ENCODE measurements around the gene MAD1L1. TPM values are rescaled to one million over a fixed set of nuclear protein-coding genes. Genes with fewer than 3 reads are reported as not detected.

MAD1L1 gene
- polyA plus RNA-seq, 3 donors, result 10.7 to 48.1 (median 18.4) TPM

DNA sequence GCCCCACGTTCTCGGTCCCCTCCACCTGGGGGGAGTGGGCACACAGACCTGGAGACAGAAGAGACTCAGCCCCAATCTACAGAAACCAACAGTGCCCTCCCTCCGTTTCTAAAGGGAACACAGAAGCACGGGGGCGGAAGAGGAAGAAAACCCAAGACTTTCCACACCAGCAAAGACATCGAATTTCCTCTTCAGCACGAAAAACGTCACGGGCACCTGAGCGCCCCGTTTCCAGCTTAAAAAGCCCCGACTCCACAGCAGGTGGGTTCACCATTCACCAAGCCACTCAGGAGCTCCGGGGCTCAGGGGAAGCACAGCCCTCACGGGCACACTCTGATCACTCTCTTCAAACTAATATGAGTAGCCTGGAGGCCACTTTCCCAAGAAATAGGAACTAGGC lies 28.9 kb upstream of the MAD1L1 start:
- H3K27ac ChIP-seq (ENCODE audit: low read depth, low read length), result no peak overlapping the region
- WGBS, 3 donors, result 55 to 84% (median 69%) methylated on average over 14 of the region's 14 CpGs

DNA sequence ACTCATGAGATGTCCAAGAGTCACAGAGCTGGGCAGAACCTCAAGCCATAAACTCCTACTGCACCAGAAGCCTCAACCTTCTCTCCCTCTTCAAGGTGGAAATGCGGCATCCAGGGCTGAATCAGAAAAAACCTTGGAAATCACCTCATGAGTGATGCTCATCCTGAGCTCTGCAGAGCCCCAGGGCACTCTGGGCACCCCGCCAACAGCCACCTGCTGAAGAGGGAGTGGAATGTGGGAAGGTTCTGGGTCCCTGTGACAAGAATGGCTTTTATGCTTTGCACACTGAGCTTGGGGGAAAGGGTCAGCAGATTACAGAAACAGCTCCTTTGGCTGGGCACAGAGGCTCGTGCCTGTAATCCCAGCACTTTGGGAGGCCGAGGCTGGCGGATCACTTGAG lies 28.1 kb upstream of the MAD1L1 start:
- no peak overlapping the region for H3K27ac ChIP-seq (ENCODE audit: low read depth, low read length)

DNA sequence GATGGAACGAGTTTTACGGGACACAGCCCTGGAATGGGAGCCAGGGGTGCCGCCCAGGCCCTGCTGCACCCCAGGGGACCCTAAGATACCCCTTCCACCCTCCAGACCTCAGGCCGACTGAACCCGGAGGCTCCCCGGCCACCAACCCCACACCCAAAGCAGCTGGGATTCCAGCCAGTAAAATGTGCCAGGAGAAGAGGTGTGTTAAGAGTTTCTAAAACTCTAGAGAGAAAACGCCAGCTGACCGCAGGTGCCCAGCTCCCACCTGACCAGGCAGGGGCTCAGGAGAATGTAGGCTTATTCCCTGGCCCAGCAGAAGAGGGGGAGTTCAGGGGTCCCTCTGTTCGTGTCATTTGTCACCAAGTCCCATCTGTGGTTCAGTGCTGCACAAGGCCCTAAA lies 26.7 kb upstream of the MAD1L1 start:
- 85 to 92% (median 92%) methylated on average over 9 of the region's 9 CpGs for WGBS, 3 donors
- no peak overlapping the region for H3K27ac ChIP-seq (ENCODE audit: low read depth, low read length)

More for the DNA sequence above, 28.1 kb upstream of the MAD1L1 start:
- WGBS, 3 donors, result 64 to 95% (median 89%) methylated on average over 5 of the region's 5 CpGs

DNA sequence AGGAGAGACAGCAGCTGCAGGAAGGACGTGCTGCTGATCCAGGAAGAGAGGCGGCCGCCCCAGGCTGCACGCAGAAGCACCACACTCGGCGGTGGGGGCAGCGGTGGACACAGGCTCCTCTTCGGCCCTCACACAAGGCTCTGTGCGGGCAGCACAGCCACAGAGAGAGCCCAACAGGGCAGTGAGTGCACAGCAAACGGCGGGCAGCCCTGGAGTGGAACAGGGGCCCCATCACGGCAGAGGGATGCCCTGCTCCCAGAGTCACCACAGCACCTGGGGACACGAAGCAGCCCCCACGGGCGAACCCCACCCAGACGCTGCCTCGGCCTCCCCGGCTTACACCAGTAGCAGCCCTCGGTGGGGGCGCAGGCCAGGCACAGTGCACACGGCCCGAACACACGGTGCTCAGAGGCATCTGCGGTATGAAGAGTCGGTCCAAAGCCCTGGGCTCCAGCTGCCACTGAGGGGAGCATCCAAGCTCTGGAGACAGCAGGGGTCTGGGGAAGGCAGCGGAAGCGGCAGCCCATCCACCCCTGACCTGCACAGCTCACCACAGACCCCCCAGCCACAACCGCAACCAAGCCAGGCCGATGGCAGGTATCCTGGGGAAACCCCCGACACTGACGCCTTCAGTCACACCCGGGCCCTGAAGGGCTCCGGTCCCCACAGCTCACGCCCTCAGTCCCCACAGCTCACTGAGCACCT lies 26.1 kb upstream of the MAD1L1 start:
- H3K27ac ChIP-seq (ENCODE audit: low read depth, low read length), result no peak overlapping the region
- 93 to 95% (median 94%) methylated on average over 30 to 34 of the region's 34 CpGs for WGBS, 3 donors

DNA sequence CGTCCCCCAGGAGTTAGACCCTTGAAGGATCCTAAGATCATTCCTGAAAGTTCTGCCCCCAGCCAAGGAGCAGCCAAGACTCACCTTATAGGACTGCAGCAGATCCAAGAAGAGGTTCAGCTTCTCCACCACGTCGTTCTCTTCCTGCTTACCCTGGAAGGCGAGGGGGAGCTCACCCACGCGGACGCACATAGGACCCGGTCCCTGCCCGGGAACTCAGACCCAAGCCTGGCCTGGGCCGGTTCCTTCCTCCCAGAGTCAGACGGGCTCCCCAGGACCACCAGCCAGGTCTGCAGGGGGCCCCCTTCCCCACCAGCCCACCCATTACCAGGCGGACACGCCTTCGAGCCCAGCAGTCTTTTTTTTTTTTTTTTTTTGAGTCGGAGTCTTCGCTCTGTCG lies 24.9 kb upstream of the MAD1L1 start:
- 94% methylated on average over 12 to 17 of the region's 17 CpGs for WGBS, 3 donors
- H3K27ac ChIP-seq (ENCODE audit: low read depth, low read length), result no peak overlapping the region

DNA sequence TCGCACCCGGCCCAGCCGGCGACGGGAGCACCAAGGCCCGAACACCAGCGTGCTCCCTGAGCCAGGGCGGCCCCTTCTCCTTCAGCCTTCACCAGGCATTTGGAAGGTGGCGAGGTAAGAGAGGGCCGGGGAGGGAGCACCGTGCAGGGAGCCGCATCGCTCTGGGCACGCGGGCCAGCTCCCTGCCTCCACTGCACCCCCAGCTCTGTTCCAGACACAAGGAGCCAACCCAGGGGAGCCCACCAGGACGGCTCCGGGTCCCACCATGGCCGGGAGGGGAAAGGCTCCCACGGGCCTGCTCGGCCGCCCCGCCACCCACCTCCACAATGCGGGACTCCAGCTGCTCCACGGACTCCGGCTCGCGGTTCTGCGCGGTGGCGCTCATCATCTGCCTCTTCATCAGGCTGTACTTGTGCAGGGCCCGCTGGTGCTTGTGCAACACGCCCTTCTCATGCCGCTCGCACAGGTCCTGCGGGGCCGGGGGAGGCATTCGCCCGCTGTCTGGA lies 24.4 kb upstream of the MAD1L1 start:
- 94 to 97% (median 97%) methylated on average over 34 to 38 of the region's 38 CpGs for WGBS, 3 donors
- H3K27ac ChIP-seq (ENCODE audit: low read depth, low read length), result no peak overlapping the region

DNA sequence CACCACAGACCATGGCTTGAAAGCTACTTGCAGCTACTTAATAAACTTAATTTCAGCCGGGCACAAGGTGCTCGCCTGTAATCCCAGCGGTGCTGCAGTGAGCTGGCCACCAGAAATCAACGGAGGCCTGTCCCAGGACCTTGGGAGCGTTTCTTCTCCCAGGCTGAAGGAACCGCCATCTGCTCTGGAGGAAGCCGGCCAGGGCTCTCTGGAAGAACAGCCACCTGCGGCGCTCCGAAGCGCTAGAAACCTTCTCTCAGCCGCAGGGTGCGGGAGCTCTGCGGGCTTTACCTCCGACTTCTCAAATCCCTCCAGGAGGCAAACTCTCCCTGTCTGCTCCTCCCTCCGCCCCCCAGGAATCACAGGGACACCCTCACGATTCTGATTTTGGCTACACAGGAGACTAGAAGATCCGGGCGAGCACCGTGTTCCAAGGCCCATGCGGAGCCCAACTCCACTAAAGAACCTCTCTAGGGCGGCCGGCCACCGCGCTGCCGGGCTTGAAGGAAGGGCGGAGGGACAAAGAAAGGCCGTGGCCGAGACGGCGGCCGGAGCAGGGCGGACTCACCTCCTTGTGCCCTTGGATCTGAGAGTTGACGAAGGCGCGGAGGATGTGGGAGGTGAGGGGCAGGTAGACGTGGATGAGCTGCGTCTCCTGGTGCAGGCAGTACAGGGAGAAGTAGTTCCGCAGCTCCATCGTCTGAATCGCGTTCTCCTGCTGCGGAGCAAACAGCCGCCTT lies 23.7 kb upstream of the MAD1L1 start:
- H3K27ac ChIP-seq (ENCODE audit: low read depth, low read length), result no peak overlapping the region
- WGBS, 3 donors, result 95 to 97% (median 96%) methylated on average over 44 of the region's 44 CpGs

DNA sequence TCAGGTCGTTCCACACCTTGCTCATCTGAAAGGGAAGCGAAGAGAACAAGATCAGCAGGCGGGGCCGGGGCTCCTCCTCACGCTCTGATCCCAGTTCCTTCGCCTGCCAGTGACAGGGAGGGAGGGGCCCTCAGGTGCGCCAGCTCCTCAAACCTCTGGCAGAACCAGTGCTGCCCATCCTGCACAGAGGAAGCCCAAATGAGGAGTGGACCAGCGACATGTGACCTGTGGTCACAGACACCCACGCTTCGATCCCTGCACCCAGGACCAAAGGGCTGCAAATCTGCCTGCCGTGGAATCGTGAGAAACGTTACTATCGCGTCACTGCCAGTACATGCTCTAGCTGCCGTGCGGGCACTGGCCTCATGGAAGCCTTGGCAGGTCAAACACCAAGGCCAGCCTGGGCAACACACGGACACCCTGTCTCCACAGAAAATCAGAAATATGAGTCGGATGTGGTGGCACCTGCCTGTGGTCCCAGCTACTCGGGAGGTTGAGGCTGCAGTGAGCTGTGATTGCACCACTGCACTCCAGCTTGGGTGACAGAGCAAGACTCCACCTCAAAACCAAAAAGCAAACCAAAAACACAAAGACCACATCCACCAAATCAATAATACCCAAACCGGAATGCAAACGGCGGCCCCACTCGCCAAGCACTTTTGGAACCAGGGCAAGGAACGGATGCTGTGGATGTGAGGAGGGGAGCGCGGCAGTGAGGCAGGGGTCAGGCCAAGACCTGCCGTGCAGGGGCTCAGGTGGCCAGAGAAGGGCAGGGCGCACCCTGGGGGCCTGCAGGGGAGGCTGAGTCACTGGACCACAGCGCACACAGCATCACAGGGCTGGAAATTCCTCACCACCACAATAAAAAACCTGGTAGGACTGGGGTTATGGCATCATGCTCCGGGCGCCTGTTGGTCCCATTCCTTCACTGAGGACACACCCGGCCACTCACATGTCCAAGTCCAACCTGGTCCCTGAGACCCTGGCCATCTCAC lies 22.7 kb upstream of the MAD1L1 start:
- no peak overlapping the region for H3K27ac ChIP-seq (ENCODE audit: low read depth, low read length)
- WGBS, 3 donors, result 91 to 93% (median 93%) methylated on average over 33 of the region's 33 CpGs

DNA sequence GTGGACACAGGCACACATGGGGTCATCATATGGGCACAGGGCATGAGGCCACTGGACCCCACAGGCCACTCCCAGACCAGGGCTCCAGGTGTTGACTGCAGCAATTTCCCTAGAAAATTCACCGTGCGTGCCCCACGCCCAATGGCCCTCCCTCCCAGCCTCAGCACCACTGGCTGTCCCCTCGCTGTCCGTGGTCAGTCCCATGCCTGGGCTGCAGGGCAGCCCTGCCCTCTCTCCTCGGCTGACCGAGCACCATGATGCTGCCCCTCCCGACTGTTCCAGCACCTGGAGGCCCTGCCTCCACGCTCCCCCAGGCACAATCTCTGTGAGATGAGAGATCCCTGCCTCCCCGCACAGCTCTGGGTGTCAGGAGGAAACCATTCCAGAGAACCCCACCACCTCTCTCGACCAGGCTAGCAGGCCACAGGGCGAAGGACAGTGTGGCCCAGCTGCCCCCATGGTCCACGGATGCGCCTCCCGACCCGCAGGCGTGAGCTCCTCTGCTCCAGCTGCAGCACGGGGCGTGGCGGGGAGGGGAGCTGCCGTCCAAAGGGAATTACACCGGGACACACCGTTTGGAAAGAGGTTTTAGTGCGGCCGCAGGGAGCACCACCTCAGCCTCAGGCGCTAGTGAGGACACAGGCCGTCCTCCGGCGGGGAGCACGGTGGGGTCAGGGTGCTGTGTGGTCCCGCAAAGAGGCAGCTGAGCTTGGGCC lies 21.8 kb upstream of the MAD1L1 start:
- no peak overlapping the region for H3K27ac ChIP-seq (ENCODE audit: low read depth, low read length)
- 93% methylated on average over 28 to 31 of the region's 31 CpGs for WGBS, 3 donors

DNA sequence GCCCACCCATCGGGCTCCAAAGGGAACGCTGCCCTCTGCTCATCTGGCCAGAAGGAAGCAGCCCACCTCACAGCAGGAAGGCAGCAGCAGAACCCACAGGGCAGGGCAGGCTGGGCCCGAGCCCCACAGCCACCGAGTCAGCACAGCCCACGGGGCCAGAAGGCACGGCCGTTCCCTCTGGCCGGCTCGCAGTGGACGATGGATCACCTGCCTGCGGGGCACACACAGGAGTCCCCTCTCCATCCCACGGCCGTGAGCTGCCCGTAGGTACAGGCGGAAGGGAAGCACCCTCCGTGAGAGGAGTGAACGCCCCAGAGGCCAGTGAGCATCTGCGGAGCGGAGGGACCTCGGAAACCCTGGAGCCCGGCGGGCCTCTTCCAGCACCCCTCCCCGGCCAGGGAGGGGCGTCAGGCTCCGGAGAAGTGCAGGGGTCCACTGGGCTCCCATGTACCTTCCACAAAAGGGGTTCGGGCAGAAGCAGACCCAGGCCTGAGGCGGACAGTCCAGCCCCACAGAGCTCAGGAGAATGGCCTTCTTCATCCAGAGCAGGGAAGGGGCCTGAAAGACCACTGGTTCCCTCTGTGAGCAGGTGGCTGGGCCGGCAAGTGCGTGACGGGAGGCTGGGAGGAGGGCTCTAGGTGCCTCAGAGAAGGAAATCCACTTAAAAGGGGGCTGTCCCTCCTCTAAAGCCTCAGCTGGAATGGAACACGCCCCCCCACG lies 20.9 kb upstream of the MAD1L1 start:
- no peak overlapping the region for H3K27ac ChIP-seq (ENCODE audit: low read depth, low read length)
- 93 to 94% (median 93%) methylated on average over 32 of the region's 32 CpGs for WGBS, 3 donors

DNA sequence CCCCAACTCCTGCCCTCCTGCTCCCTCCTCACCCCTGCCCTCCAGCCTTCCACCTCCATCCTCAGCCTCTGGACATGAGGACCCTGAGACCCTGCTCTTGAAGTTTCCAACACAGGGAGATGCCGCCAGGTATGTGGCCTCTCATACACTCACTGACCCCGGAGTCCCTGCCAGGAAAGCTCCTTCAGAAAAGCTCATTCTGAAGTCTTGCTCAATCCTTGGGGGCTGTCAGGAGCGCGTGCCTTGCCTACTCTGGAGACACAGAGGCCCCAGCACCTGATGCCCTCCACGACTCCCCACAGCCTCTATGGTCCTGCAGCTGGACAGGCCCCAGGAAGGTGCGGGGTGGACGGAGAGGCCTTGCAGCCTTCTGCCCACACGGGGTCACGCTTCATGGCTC lies 20.3 kb upstream of the MAD1L1 start:
- H3K27ac ChIP-seq (ENCODE audit: low read depth, low read length), result no peak overlapping the region
- 75 to 90% (median 79%) methylated on average over 9 of the region's 9 CpGs for WGBS, 3 donors

DNA sequence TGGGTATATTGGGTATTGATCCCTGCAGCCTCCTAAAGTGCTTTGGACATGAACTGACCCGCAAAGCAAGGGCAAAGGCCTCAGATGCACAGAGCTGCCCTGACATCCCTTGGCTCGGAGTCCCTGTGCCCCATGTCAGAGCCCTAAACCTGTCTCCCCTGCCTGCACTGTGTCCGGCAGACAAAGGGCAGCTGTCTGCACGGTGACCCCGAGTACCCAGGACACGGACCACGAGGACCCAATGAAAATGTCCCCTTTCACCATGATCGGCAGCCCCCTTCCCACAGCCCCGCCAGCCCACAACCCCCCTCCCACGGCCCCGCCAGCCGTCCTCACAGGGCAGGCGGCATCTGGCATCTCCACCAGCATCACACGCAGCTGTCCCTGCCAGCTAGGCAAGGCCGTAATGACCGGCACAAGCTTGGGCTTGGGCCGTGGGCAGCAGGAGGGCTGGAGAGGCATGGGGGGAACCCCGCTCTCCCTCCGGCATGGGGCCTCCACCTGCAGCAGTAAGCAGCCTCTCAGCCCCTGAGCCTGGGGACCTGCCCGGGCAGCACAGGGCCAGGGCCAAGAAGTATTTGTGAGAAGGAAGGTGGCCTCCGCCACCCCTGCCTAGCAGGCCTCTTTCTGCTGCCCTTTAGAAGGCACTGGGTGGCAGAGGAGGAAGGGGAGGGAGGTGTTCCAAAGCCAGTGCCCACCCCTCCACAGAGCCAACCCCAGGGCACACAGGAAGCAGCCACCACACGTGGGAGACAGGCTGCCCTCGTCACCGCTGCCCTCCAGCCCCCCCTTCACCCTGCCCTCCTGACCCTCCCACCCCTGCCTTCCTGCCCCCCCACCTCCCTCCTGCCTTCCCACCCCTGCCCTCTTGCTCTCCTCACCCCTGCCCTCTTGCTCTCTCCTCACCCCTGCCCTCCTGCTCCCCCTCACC lies 19.4 kb upstream of the MAD1L1 start:
- 77 to 83% (median 78%) methylated on average over 21 to 24 of the region's 24 CpGs for WGBS, 3 donors
- no peak overlapping the region for H3K27ac ChIP-seq (ENCODE audit: low read depth, low read length)

DNA sequence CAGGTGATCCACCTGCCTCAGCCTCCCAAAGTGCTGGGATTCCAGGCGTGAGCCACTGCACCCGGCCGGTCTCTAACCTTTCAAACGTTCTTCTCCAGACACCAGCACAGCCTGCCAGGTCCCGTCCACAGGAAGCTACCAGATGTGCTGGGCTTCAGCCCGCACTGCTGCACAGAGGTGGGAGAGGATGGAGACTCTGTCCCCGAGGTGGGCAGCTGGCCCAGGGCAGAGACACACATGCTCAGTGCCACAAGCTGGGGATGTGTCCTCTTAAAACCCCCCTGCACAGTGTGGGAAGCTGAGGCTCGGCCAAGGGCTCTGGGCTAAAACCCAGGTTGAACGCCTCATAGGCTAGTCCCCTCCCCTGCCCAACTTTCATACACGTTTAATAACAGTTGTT lies 18.6 kb upstream of the MAD1L1 start:
- WGBS, 3 donors, result 71 to 80% (median 78%) methylated on average over 10 of the region's 10 CpGs
- no peak overlapping the region for H3K27ac ChIP-seq (ENCODE audit: low read depth, low read length)

DNA sequence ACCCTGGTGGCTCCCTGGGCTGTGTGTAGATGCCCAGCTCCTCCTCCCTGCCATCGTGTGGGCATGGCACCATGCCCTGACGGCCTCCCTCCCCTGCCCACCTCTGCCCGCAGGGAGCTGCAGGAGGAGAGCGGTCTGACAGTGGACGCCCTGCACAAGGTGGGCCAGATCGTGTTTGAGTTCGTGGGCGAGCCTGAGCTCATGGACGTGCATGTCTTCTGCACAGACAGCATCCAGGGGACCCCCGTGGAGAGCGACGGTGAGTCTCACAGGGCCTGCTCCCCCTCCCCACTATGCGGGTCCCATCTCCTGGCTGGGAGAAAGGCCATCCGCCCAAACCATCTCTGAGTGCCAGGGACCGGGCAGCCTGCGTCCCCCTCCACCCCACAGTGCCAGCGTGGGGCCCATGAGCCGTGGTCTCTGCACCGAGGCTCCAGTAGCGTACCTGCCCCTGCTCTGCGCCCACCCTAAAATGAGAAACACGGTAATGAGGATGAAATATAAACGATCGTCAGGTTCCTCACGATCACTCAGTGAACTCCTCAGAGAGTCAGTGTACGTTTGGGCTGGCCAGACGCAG lies 17.1 kb upstream of the MAD1L1 start:
- 81 to 86% (median 83%) methylated on average over 25 to 27 of the region's 27 CpGs for WGBS, 3 donors
- no peak overlapping the region for H3K27ac ChIP-seq (ENCODE audit: low read depth, low read length)

DNA sequence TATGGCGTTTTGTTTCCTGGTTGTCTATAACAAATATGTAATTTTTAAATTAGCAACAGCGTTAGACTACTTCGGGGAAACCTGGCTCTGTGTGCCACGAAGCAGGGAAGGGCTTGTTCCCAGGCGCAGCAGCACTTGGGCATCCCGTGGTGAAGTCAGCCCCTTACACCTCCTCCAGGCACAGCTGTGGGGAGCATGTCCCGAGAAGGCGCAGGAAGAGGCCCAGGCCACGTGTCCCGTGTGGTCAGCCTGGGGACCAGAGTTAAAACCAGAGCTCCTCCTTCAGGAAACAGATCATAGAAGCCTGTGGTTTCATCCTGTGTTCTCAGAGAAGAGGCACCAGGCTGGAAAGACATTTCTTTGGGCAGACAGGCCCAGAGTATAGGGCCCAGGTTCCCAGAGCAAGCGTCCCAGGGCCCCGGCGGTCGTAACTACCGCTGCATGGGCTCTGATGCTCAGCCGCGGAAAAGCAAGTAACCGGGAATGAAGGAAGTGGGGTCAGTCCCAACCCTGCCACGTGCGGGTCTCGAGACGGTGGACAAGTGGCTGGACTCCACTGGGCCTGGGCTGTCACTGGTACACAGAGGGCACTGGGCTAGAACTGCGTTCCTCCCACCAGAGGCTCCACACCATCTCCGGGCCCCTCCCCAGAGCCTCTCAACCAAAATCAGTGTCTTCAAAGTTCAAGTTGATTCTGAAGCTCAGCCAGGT lies 16.4 kb upstream of the MAD1L1 start:
- 15 to 64% (median 17%) methylated on average over 24 of the region's 24 CpGs for WGBS, 3 donors
- H3K27ac ChIP-seq (ENCODE audit: low read depth, low read length), result no peak overlapping the region

Data from adipose tissue (tissue), 3 donors.